GM21529 (cell line): ENCODE results near the gene BOC.

Experiments
- ATAC-seq: cut with Tn5 transposase; IDR thresholded peaks from one replicate; pipeline ENCODE4 v1.9.1; 2021; ENCODE audit not compliant: unreplicated experiment

Gene BOC

GRCh38 chr3:113223475-113224281, 12.3 kb downstream of the BOC start:
- peak; percentile 79 for ATAC-seq

DNA sequence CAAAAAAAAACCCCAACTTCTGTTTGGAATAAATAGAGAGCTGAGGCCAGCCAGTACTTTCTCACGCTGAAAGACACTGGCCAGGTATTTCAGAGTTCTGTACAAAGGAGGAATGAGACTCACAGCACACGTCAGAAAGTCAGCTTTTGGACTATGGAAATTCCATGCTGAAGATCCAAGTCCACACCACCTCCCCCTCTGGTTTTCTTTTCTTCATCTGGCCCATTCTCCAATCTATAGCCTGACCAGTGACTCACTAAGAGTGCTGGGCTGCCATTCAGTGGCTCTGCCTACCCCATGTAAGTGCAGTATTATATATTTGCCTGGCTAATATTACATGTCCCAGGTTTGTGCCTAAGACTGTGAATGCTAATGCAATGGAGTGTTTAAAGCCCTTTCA, 13.9 kb downstream of the BOC start:
- no peak for ATAC-seq

DNA sequence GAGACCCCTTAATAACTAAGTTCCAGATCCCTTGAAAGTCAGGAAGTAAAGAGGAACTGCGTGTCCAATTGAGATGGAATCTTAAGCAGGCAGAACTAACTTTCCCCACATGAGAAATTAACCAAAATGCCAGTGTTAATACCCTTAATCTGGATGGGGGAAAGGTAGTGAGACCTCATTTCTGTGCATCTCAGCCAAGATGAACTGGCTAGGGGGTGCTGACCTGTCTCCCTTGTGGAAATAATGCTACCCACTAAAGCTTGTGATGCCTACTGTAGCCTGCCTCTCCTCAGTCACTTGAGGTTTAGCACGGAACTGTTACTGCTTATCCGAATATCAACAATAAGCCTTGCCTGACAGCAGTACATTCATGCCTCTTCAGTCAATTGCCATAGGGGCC, 15.1 kb downstream of the BOC start:
- no peak for ATAC-seq

GRCh38 chr3:113227146-113227545, 15.8 kb downstream of the BOC start:
- no peak for ATAC-seq

- no peak for ATAC-seq
Measured at GRCh38 chr3:113228498-113229286, 17.3 kb downstream of the BOC start.

- ATAC-seq: no peak
Measured at GRCh38 chr3:113231391-113231790, 20.0 kb downstream of the BOC start.

DNA sequence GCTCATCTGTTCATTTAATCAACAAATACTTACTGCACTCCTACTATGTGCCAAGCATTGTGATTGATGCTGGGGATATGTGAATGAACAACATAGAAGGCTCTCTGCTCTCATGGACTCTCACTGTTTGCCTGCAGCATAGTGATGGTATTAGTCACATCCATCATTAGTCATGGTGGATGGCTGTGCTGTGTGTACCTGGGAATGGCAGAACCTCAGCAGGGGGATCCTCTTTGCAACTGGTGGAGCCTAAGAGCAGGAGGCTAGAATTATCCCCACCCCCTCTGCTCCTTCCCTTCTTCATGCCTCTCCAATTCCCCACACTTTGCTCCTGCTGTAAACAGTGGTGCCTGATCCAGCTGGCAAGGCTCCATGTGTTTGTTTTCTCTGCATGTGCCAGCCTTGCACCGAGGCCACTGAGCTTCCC, 20.5 kb downstream of the BOC start:
- ATAC-seq: no peak

DNA sequence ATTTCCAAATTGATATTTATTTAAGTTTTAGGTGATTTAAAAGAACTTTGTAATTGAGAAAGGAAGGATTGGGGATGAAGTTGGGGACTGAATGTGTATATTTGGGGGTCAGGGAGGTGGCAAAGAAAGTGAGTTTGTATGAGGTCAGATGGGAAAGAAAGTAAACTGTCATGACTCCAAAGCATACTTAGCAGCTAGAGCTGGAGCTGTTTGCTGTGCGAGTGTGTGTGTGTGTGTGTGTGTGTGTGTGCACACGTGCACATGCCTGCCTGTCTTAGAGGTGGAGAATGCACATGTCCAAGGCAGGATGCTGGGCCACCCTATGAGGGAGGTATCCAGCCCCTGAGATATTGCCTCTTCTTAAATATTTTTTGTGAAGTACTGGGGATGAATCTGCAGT, 21.0 kb downstream of the BOC start:
- no peak for ATAC-seq

GRCh38 chr3:113233497-113233896, 22.1 kb downstream of the BOC start:
- ATAC-seq: no peak

DNA sequence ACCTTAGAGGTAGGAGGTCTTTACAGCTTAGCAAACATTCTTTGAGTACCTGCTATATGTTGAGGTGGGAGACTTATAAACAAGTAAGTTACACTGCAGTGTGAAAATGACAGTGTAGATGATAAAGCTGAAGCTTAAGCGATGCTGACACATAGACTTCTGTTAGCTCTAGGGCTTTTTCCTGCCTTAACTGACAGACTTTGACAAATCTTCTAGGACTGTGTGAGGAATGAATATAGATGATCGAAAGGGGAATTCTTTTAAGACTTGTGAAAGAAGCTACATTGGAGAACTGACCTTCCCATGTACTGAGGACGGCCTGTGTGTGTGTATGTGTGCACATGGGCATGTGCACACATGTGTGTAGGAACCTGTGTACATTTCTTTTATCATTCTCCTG, 22.7 kb downstream of the BOC start:
- no peak for ATAC-seq

- ATAC-seq: no peak
Measured at GRCh38 chr3:113234688-113235260, 23.4 kb downstream of the BOC start.

DNA sequence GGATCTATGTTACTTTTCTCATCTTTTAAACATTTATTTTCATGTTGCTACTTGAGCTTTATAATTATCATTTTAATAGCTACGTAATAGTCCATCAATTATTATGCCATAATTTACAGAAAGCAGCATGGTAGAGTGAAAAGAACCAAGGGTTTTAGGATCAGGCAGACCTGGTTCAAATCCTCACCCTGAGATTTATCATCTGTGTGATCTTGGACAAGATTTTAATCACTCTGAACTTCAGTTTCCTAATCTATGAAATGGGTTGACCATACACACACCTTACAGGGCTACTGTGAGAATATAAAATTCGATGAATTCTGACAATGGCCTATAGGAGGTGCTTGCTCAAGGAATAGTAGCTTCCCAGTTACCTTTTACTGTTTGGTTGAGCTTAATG, 27.1 kb downstream of the BOC start:
- ATAC-seq: no peak

- ATAC-seq: no peak
Measured at GRCh38 chr3:113240841-113241240, 29.5 kb downstream of the BOC start.

GRCh38 chr3:113241292-113242095, 30.1 kb downstream of the BOC start:
- ATAC-seq: no peak

GRCh38 chr3:113242096-113242581, 30.8 kb downstream of the BOC start:
- ATAC-seq: no peak

DNA sequence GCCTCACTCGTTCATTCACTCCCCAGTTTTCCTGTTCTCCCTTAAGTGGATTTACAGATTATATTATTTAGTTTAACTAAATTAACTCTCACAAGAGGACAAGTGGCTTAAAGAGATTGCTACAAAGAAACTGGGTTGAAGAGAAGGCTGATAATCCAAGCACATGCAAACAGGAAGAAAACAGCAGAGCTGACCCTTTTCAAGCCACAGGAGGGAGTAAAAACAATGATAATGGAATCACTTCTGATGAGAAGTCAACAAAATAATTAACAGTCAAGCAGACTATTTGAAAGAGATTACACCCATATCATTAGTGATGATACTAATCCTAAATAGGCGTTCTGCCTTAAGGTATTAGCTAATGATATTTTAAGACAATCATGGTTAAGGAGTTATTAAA, 31.7 kb downstream of the BOC start:
- ATAC-seq: no peak

DNA sequence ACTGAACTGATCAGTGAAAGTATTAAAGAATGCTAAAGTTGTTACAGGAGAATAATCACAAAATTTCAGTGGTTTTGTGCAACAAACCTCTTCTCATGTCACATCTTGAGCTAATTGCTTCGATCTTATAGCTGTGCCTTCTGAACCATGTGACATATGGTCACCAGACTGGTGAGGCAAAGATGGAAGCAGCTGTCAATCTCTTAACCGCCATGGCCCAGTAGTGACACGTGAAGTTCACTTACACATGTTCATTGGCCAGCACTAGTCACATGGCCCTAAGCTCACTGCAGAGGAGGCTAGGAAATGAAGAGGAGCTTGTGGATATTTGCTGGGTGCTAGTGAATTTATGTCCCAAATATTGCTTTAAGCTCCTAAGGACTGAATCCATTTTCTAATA, 32.5 kb downstream of the BOC start:
- ATAC-seq: no peak

- no peak for ATAC-seq
Measured at GRCh38 chr3:113245761-113246161, 34.4 kb downstream of the BOC start.

DNA sequence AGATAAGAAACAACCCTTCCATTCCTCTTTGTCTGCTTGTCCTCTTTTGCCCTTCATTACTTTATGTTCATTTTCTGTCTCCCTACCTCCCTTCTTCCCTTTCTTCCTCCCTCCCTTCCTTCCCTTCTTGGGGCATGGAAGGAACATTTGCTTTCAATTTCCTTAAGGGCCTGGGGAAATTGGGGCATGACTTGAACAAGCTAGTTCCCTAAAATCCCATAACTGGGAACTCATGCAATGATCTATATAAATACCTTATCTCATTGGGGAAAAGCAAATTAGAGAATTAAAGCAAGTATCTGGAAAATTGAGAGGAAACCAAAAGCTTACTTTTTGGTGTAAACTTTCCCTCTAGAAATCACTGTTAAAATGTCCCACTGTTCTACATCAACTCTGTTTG, 35.7 kb downstream of the BOC start:
- ATAC-seq: no peak

DNA sequence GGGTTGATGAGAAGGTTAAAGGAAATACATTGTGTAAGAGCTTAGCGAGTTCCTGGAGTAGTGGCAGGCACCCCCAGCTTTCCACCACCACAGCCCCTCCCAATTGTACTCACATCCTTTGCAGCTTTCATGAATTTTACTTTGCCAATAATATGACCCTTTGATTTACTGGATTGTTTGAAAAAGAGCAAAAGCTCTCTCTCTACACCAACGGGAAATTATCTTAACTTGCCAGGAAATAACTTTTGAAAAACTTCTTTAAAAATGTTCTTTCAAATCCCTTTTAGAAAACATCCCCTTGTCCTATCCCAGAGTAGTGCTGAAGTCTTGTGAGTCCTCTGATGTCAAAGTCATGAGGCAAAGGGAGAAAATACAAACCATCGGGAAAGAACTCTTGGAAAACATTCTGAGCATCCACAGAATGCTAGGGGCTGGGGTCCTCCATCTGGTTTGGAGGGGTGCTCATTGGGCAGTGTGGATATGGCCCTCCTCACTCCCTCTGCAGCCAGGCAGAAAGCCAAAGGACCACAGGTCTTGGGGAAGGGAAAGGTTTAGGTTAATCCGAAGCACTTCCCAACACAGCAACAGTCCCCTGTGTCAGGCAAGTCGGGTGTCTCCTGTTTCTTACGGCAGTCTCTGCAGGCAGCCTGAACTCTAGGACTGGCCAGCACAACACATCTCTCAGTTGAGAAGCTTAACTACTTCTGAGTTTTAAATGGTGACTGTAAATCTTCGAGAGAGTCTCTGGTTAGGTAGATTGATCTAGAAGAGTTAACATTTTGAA, 36.5 kb downstream of the BOC start:
- no peak for ATAC-seq
